Measurements from ENCODE around the gene ZMIZ2. TPM values are rescaled to one million over a fixed set of nuclear protein-coding genes. Genes with fewer than 3 reads are reported as not detected.
"Not testable (repeated sequence)": the region's sequence is repeated elsewhere in the genome, so short reads cannot be mapped to it uniquely, and the experiment has no call there.

Gene ZMIZ2
- total RNA-seq, 2 donors from 2014 or later: 108 to 133 TPM

GRCh38 chr7:44713141-44713540 is 35.5 kb upstream of the ZMIZ2 start:
- H3K4me1 Mint-ChIP-seq (ENCODE audit: low read depth in 2 of 2): peaks cover 0 to 8% of the 10 kb centered on the region in 2 donors
- no peak overlapping the region for H3K27ac Mint-ChIP-seq
- no peak overlapping the region for H3K4me3 Mint-ChIP-seq
- DNase-seq (ENCODE audit: low spot score) (no peak), ATAC-seq (no peak)
- H3K36me3 Mint-ChIP-seq: no peaks in the 10 kb centered on the region
- no peaks in the 10 kb centered on the region for H3K9me3 Mint-ChIP-seq
- no peaks in the 10 kb centered on the region for H3K27me3 Mint-ChIP-seq

- no peak for ATAC-seq
- Mint-ChIP-seq H3K36me3 (no peaks in the 10 kb centered on the region), H3K27me3 (no peaks in the 10 kb centered on the region), H3K4me3 (no peak overlapping the region), H3K4me1 (ENCODE audit: low read depth in 2 of 2) (peaks cover 0 to 8% of the 10 kb centered on the region in 2 donors), H3K27ac (no peak overlapping the region), H3K9me3 (no peaks in the 10 kb centered on the region)
- no peak for DNase-seq (ENCODE audit: low spot score)
Observed at GRCh38 chr7:44713680-44714335, 34.8 kb upstream of the ZMIZ2 start.

DNA sequence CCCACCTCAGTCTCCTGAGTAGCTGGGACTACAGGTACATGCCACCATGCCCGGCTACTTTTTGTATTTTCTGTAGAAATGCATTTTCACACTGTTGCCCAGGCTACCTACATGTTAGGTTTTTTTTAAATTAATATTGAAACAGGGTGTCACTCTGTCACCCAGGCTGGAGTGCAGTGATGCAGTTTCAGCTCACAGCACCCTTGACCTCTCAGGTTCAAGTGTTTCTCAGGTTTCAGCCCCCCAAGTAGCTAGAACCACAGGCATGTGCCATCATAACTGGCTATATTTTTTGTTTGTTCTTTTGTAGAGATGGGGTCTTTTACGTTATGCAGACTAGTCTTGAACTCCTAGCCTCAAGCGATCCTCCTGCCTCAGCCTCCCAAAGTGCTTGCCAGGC is 32.4 kb upstream of the ZMIZ2 start:
- Mint-ChIP-seq H3K4me1 (ENCODE audit: low read depth in 2 of 2) (peaks cover 0 to 4% of the 10 kb centered on the region in 2 donors), H3K9me3 (no peaks in the 10 kb centered on the region), H3K27me3 (no peaks in the 10 kb centered on the region), H3K4me3 (no peak overlapping the region), H3K36me3 (no peaks in the 10 kb centered on the region), H3K27ac (no peak overlapping the region)
- DNase-seq (ENCODE audit: low spot score) (no peak), ATAC-seq (no peak)

GRCh38 chr7:44720301-44720700 is 28.3 kb upstream of the ZMIZ2 start:
- H3K27me3 Mint-ChIP-seq: no peaks in the 10 kb centered on the region
- H3K36me3 Mint-ChIP-seq: no peaks in the 10 kb centered on the region
- ATAC-seq (no peak), DNase-seq (ENCODE audit: low spot score) (no peak)
- H3K9me3 Mint-ChIP-seq: no peaks in the 10 kb centered on the region
- no peaks in the 10 kb centered on the region for H3K4me1 Mint-ChIP-seq (ENCODE audit: low read depth in 2 of 2)
- H3K4me3 Mint-ChIP-seq: no peak overlapping the region
- H3K27ac Mint-ChIP-seq: no peak overlapping the region

GRCh38 chr7:44724276-44724675 is 24.4 kb upstream of the ZMIZ2 start:
- peaks cover 0 to 4% of the 10 kb centered on the region in 2 donors for H3K27me3 Mint-ChIP-seq
- no peaks in the 10 kb centered on the region for H3K36me3 Mint-ChIP-seq
- H3K27ac Mint-ChIP-seq: no peak overlapping the region
- H3K4me1 Mint-ChIP-seq (ENCODE audit: low read depth in 2 of 2): peaks cover 5% of the 10 kb centered on the region in 2 donors
- H3K9me3 Mint-ChIP-seq: no peaks in the 10 kb centered on the region
- ATAC-seq (no peak), DNase-seq (ENCODE audit: low spot score) (no peak)
- H3K4me3 Mint-ChIP-seq: no peak overlapping the region

- not testable (repeated sequence) for H3K4me1 Mint-ChIP-seq (ENCODE audit: low read depth in 2 of 2); H3K27me3 Mint-ChIP-seq; H3K27ac Mint-ChIP-seq; H3K9me3 Mint-ChIP-seq; H3K4me3 Mint-ChIP-seq; DNase-seq (ENCODE audit: low spot score); ATAC-seq; H3K36me3 Mint-ChIP-seq
Observed at GRCh38 chr7:44726250-44726649, 22.4 kb upstream of the ZMIZ2 start.

- DNase-seq (ENCODE audit: low spot score) (no peak), ATAC-seq (no peak)
- Mint-ChIP-seq H3K27ac (peak overlapping the region in 1 of 2 donors; percentile 3), H3K36me3 (no peaks in the 10 kb centered on the region), H3K4me3 (no peak overlapping the region), H3K4me1 (ENCODE audit: low read depth in 2 of 2) (peaks cover 5 to 8% of the 10 kb centered on the region in 2 donors), H3K27me3 (peaks cover 0 to 4% of the 10 kb centered on the region in 2 donors), H3K9me3 (no peaks in the 10 kb centered on the region)
Observed at GRCh38 chr7:44727158-44727936, 21.3 kb upstream of the ZMIZ2 start.

GRCh38 chr7:44727937-44728262 is 20.7 kb upstream of the ZMIZ2 start:
- Mint-ChIP-seq H3K36me3 (no peaks in the 10 kb centered on the region), H3K4me1 (ENCODE audit: low read depth in 2 of 2) (peaks cover 5 to 8% of the 10 kb centered on the region in 2 donors), H3K9me3 (no peaks in the 10 kb centered on the region), H3K27me3 (peaks cover 0 to 4% of the 10 kb centered on the region in 2 donors), H3K27ac (no peak overlapping the region), H3K4me3 (no peak overlapping the region)
- ATAC-seq (no peak), DNase-seq (ENCODE audit: low spot score) (no peak)

GRCh38 chr7:44729949-44730590 is 18.6 kb upstream of the ZMIZ2 start:
- ATAC-seq: peak in 1 of 2 donors; percentile 64
- Mint-ChIP-seq H3K4me3 (no peak overlapping the region), H3K27me3 (peaks cover 0 to 4% of the 10 kb centered on the region in 2 donors), H3K4me1 (ENCODE audit: low read depth in 2 of 2) (peaks cover 11 to 14% of the 10 kb centered on the region in 2 donors), H3K9me3 (no peaks in the 10 kb centered on the region), H3K27ac (no peak overlapping the region), H3K36me3 (no peaks in the 10 kb centered on the region)
- no peak for DNase-seq (ENCODE audit: low spot score)

- not testable (repeated sequence) for ATAC-seq; DNase-seq (ENCODE audit: low spot score); H3K27me3 Mint-ChIP-seq; H3K9me3 Mint-ChIP-seq; H3K4me3 Mint-ChIP-seq; H3K36me3 Mint-ChIP-seq; H3K27ac Mint-ChIP-seq
- H3K4me1 Mint-ChIP-seq (ENCODE audit: low read depth in 2 of 2): peaks cover 18 to 26% of the 10 kb centered on the region in 2 donors
Observed at GRCh38 chr7:44732971-44733370, 15.7 kb upstream of the ZMIZ2 start.

- H3K4me3 Mint-ChIP-seq: no peak overlapping the region
- no peaks in the 10 kb centered on the region for H3K36me3 Mint-ChIP-seq
- no peaks in the 10 kb centered on the region for H3K27me3 Mint-ChIP-seq
- H3K27ac Mint-ChIP-seq: peak overlapping the region in 1 of 2 donors; percentile 87
- peaks cover 20 to 29% of the 10 kb centered on the region in 2 donors for H3K4me1 Mint-ChIP-seq (ENCODE audit: low read depth in 2 of 2)
- no peaks in the 10 kb centered on the region for H3K9me3 Mint-ChIP-seq
- DNase-seq (ENCODE audit: low spot score) (no peak), ATAC-seq (no peak)
Observed at GRCh38 chr7:44733708-44734481, 14.8 kb upstream of the ZMIZ2 start.

- no peaks in the 10 kb centered on the region for H3K27me3 Mint-ChIP-seq
- H3K27ac Mint-ChIP-seq: peak overlapping the region; percentile 61 to 87
- H3K4me1 Mint-ChIP-seq (ENCODE audit: low read depth in 2 of 2): peaks cover 20 to 29% of the 10 kb centered on the region in 2 donors
- H3K9me3 Mint-ChIP-seq: no peaks in the 10 kb centered on the region
- H3K36me3 Mint-ChIP-seq: no peaks in the 10 kb centered on the region
- H3K4me3 Mint-ChIP-seq: peak overlapping the region; percentile 38
- ATAC-seq (peak; percentile 89 to 90), DNase-seq (ENCODE audit: low spot score) (peak; percentile 73)
Observed at GRCh38 chr7:44735403-44736165, 13.1 kb upstream of the ZMIZ2 start.

GRCh38 chr7:44736896-44737295 is 11.8 kb upstream of the ZMIZ2 start:
- peak overlapping the region in 1 of 2 donors; percentile 92 for H3K27ac Mint-ChIP-seq
- peaks cover 20 to 29% of the 10 kb centered on the region in 2 donors for H3K4me1 Mint-ChIP-seq (ENCODE audit: low read depth in 2 of 2)
- DNase-seq (ENCODE audit: low spot score): no peak
- H3K9me3 Mint-ChIP-seq: no peaks in the 10 kb centered on the region
- H3K36me3 Mint-ChIP-seq: no peaks in the 10 kb centered on the region
- H3K27me3 Mint-ChIP-seq: no peaks in the 10 kb centered on the region
- ATAC-seq: no peak
- no peak overlapping the region for H3K4me3 Mint-ChIP-seq
